GM18498 (cell line): ENCODE results near the gene SCAMP1.
"Not testable (repeated sequence)": the region's sequence is repeated elsewhere in the genome, so short reads cannot be mapped to it uniquely, and the experiment has no call there.

Source experiments
- ATAC-seq: cut with Tn5 transposase; IDR thresholded peaks from one replicate; pipeline ENCODE4 v1.9.1; 2021; ENCODE audit warnings: mild to moderate bottlenecking, moderate library complexity; ENCODE audit not compliant: unreplicated experiment

The SCAMP1 gene, protein sequence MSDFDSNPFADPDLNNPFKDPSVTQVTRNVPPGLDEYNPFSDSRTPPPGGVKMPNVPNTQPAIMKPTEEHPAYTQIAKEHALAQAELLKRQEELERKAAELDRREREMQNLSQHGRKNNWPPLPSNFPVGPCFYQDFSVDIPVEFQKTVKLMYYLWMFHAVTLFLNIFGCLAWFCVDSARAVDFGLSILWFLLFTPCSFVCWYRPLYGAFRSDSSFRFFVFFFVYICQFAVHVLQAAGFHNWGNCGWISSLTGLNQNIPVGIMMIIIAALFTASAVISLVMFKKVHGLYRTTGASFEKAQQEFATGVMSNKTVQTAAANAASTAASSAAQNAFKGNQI

GRCh38 chr5:78359831-78360673 lies at the start of gene SCAMP1:
SCAMP1 (plus strand) TSS chr5:78360617; CDS start chr5:78360672, 55 bp downstream.
- peak; percentile 87 for ATAC-seq

- no peak for ATAC-seq
Measured at GRCh38 chr5:78317515-78317914, 42.9 kb upstream of the SCAMP1 start.

- no peak for ATAC-seq
Measured at GRCh38 chr5:78318337-78318736, 42.1 kb upstream of the SCAMP1 start.

DNA sequence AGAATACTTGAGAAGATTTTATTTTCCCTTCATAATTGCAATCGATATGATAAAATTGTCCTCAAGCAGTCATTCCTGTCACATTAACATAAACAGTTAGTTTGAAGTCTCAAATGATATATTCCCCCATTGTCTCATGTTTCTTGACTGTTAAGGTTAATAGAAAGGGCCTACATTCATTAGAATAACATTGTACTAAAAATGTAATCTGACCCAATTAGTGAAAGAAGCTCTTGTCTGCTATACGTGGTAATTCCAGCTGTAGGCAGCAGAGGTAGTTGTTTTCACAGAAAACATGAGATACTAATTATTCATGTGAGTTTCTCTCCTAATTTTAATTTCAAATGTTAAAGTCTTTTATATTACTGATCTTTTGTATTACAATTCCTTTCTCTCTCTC lies 40.0 kb upstream of the SCAMP1 start:
- ATAC-seq: no peak

DNA sequence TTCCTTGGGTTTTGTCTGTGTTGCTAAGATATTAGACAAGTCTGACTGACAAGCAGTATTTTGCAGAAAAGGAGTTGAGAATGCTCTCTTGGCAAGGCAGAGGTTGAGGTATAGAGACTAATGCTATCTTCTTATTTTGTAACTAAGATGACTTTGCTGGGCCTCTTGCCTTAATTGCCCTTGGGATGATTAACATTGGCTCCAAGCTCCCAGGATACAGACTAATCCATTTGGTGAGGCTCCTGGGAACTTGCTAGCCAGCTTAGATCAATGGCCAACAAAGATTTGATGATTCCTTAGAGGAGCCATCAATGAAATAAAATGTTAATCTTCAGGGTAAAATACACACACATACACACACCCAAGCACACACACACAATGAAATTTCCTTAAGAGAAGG lies 37.2 kb upstream of the SCAMP1 start:
- ATAC-seq: no peak

GRCh38 chr5:78326930-78327329 lies 33.5 kb upstream of the SCAMP1 start:
- ATAC-seq: no peak

- ATAC-seq: no peak
Measured at GRCh38 chr5:78327761-78328510, 32.5 kb upstream of the SCAMP1 start.

GRCh38 chr5:78328585-78329173 lies 31.7 kb upstream of the SCAMP1 start:
- ATAC-seq: no peak

- no peak for ATAC-seq
Measured at GRCh38 chr5:78331523-78332080, 28.8 kb upstream of the SCAMP1 start.

GRCh38 chr5:78334811-78335210 lies 25.6 kb upstream of the SCAMP1 start:
- ATAC-seq: no peak

- no peak for ATAC-seq
Measured at GRCh38 chr5:78335976-78336375, 24.4 kb upstream of the SCAMP1 start.

DNA sequence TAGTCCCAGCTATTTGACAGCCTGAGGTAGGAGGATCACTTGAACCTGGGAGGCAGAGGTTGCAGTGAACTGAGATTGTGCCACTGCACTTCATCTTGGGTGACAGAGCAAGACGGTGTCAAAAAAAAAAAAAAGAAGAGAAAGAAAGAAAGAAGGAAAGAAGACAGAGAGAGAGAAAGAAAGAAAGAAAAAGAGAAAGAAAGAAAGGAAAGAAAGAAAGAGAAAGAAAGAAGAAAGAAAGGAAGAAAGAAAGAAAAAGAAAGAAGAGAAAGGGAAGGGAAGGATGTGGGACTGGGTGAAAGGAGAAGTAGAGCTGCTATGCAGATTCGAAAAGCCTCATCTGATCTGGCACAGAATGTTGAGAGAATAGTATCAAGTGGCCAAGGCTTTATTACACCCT lies 23.7 kb upstream of the SCAMP1 start:
- no peak for ATAC-seq

DNA sequence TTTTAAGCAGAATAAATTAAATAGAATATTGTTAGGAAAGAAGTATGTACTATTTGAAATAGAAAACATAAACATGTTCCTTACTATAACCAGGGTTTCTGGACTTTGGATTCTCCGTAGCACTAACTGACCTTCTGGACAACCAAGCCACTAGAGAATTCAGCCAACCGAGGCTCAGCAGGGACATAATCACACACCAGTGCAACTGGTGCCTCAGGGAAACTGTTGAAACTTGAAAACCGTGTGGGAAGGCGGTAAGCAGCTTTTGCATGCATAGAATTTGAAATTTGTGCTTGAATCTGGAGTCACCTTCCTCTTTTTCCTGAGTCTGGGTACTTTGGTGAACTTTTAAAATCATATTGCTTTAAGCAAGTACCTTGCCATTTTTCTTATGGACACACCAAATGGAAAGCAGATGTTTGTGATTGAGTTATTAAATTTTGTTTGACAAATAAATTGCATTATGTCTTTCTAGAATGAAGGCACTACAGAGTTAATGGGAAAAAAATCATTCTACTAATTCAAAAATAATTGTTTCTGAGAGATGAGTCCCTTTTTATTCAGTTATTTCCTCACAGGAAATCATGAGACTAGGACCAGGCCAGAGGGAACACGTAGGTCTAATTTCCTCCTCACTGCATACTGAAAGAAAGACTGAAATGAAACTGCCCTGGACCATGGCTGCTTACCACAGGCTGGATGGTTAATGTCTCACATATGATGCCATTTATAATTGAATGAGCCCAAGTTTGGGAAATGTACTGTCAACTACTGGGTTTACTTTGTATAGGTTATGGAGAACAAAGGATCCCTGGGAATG lies 20.6 kb upstream of the SCAMP1 start:
- no peak for ATAC-seq

GRCh38 chr5:78341440-78341839 lies 19.0 kb upstream of the SCAMP1 start:
- ATAC-seq: no peak

- no peak for ATAC-seq
Measured at GRCh38 chr5:78345485-78345884, 14.9 kb upstream of the SCAMP1 start.

- no peak for ATAC-seq
Measured at GRCh38 chr5:78353520-78353919, 6.9 kb upstream of the SCAMP1 start.

GRCh38 chr5:78354066-78354670 lies 6.2 kb upstream of the SCAMP1 start:
- ATAC-seq: no peak

DNA sequence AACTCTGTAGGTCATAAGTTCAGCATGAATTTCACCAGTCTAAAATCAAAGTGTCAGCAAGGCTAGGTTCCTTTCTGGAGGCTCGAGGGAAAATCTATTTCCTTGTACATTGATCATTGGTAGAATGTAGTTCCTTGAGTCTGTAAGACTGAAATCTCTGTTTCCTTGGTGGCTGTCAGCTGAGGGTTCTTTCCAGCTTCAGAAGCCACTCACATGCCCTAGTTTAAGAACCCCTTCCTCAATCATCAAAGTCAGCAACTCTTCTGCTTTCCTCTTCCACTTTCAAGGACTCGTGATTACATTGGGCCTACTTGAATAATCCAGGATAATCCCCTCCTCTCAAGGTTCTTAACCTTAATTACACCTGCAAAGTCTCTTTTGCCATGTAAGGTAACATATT lies 4.9 kb upstream of the SCAMP1 start:
- ATAC-seq: no peak

GRCh38 chr5:78359455-78359830 lies 974 bp upstream of the SCAMP1 start:
- not testable (repeated sequence) for ATAC-seq

DNA sequence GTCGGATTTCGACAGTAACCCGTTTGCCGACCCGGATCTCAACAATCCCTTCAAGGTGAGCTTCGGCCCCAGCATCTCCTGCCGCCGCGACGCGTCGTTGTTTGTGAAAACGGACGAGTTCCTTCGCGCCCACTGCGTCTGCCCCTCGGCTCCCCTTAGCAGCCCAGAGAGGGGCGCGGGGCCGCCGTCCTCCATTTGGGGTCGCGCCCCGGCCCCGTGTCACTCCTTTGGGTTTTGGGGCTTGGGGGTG lies 182 bp downstream of the SCAMP1 start:
- no peak for ATAC-seq
